Stimulated activated CD4-positive, alpha-beta T cell treated with anti-CD3 and anti-CD28 coated beads, TNF-alpha, amount 100 ng/mL, for 24 hours (primary cell): ENCODE measurements around the gene RAB1A.
"Not testable (repeated sequence)": the region's sequence is repeated elsewhere in the genome, so short reads cannot be mapped to it uniquely, and the experiment has no call there.

Experiments
- DNase-seq, 3 experiments: peaks; one replicate each; pipeline ENCODE4 v3.0.0-alpha.2; 2020; ENCODE audit warnings: low read depth in 3 of 3

Gene RAB1A

GRCh38 chr2:65129826-65130663 is at the start of gene RAB1A:
Gene RAB1A, minus strand, starts transcription at chr2:65130106. Its CDS starts 191 bp downstream, at chr2:65129915.
- DNase-seq, result peak; percentile 99

- no peak for DNase-seq
Measured at GRCh38 chr2:65177751-65178442, 48.0 kb upstream of the RAB1A start.

GRCh38 chr2:65175894-65176530 is 46.1 kb upstream of the RAB1A start:
- no peak for DNase-seq

GRCh38 chr2:65174031-65174430 is 44.1 kb upstream of the RAB1A start:
- DNase-seq, result not testable (repeated sequence)

GRCh38 chr2:65172994-65173790 is 43.3 kb upstream of the RAB1A start:
- DNase-seq, result no peak

- not testable (repeated sequence) for DNase-seq
Measured at GRCh38 chr2:65170611-65171477, 40.9 kb upstream of the RAB1A start.

- DNase-seq, result no peak
Measured at GRCh38 chr2:65169760-65170136, 39.8 kb upstream of the RAB1A start.

GRCh38 chr2:65165558-65165957 is 35.7 kb upstream of the RAB1A start:
- DNase-seq, result no peak

GRCh38 chr2:65164426-65164891 is 34.6 kb upstream of the RAB1A start:
- no peak for DNase-seq

- DNase-seq, result no peak
Measured at GRCh38 chr2:65161551-65162100, 31.7 kb upstream of the RAB1A start.

- DNase-seq, result no peak
Measured at GRCh38 chr2:65159906-65160305, 30.0 kb upstream of the RAB1A start.

- DNase-seq, result no peak
Measured at GRCh38 chr2:65159261-65159660, 29.4 kb upstream of the RAB1A start.

GRCh38 chr2:65158557-65158956 is 28.7 kb upstream of the RAB1A start:
- no peak for DNase-seq

GRCh38 chr2:65157856-65158255 is 27.9 kb upstream of the RAB1A start:
- DNase-seq, result not testable (repeated sequence)

GRCh38 chr2:65156041-65156440 is 26.1 kb upstream of the RAB1A start:
- DNase-seq, result no peak

- DNase-seq, result no peak
Measured at GRCh38 chr2:65153515-65153914, 23.6 kb upstream of the RAB1A start.

GRCh38 chr2:65146078-65146477 is 16.2 kb upstream of the RAB1A start:
- no peak for DNase-seq

- DNase-seq, result no peak
Measured at GRCh38 chr2:65144571-65144970, 14.7 kb upstream of the RAB1A start.

- no peak for DNase-seq
Measured at GRCh38 chr2:65142515-65142914, 12.6 kb upstream of the RAB1A start.

GRCh38 chr2:65137197-65137775 is 7.4 kb upstream of the RAB1A start:
- no peak for DNase-seq
